PFSK-1 (cell line): ENCODE results near the gene ASIC2.

ENCODE experiments used
- FOXP2 ChIP-seq: optimal IDR thresholded peaks from 2 replicates; pipeline ENCODE3; 2011; ENCODE audit warnings: borderline replicate concordance, control low read depth, inconsistent platforms; ENCODE audit not compliant: insufficient read depth; ENCODE audit errors: extremely low read length, extremely low read depth
- POLR2AphosphoS5 ChIP-seq: IDR thresholded peaks from 2 replicates; pipeline ENCODE4 v1.6.1; 2012; ENCODE audit warnings: low read depth, mild to moderate bottlenecking, control low read depth, low read length, moderate library complexity
- SIN3A ChIP-seq: IDR thresholded peaks from 2 replicates; pipeline ENCODE4 v1.6.1; 2012; ENCODE audit warnings: mild to moderate bottlenecking, low read length, moderate library complexity, borderline replicate concordance; ENCODE audit not compliant: insufficient read depth
- TF ChIP-seq, protein P1 (sequence below), 2 experiments: IDR thresholded peaks; 2 replicates each; pipeline versions ENCODE4 v1.6.1 to v1.8.0; 2011 to 2012; ENCODE audit warnings: low read depth in 2 of 2, low read length in 2 of 2, control low read depth in 1 of 2, inconsistent platforms in 1 of 2, mild to moderate bottlenecking in 1 of 2, moderate library complexity in 1 of 2; ENCODE audit not compliant: insufficient read depth in 1 of 2

DNA sequence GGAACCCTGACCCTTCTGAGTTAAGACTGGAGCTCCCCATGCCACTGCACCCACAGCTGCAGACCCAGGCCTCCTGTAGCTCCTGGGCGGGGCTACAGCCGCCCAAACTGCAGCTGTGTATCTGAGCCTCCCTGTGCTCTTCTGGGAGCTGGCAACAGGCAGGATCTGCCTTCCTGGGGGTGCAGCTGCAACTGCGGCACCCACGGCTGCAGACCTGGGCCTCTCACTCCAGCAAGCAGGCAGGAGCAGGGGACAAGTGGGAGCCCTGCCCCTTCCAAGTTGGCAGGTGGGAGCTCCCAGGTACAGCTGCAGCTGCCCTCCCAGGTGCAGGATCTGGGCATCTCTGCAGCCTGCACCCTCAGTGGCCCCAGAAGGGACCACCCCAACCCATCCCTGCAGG lies 259.9 kb downstream of the ASIC2 start:
- no peak for TF ChIP-seq POLR2AphosphoS5
- TF ChIP-seq, protein P1, sequence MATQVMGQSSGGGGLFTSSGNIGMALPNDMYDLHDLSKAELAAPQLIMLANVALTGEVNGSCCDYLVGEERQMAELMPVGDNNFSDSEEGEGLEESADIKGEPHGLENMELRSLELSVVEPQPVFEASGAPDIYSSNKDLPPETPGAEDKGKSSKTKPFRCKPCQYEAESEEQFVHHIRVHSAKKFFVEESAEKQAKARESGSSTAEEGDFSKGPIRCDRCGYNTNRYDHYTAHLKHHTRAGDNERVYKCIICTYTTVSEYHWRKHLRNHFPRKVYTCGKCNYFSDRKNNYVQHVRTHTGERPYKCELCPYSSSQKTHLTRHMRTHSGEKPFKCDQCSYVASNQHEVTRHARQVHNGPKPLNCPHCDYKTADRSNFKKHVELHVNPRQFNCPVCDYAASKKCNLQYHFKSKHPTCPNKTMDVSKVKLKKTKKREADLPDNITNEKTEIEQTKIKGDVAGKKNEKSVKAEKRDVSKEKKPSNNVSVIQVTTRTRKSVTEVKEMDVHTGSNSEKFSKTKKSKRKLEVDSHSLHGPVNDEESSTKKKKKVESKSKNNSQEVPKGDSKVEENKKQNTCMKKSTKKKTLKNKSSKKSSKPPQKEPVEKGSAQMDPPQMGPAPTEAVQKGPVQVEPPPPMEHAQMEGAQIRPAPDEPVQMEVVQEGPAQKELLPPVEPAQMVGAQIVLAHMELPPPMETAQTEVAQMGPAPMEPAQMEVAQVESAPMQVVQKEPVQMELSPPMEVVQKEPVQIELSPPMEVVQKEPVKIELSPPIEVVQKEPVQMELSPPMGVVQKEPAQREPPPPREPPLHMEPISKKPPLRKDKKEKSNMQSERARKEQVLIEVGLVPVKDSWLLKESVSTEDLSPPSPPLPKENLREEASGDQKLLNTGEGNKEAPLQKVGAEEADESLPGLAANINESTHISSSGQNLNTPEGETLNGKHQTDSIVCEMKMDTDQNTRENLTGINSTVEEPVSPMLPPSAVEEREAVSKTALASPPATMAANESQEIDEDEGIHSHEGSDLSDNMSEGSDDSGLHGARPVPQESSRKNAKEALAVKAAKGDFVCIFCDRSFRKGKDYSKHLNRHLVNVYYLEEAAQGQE (IDR thresholded peaks at IDR 0.05; ENCODE audit: insufficient read depth in 1 of 2, low read depth in 2 of 2, low read length in 2 of 2) = no peak
- no peak for TF ChIP-seq SIN3A
- no peak for TF ChIP-seq FOXP2
